DMS79 treated with DMSO at 0.1 percent for 48 hours (cell line): ENCODE results near the gene THAP8.

Source experiments
- DNase-seq: peaks from one replicate; lab custom pipeline; 2025; lab: John Stamatoyannopoulos, UW

THAP8 gene

DNA sequence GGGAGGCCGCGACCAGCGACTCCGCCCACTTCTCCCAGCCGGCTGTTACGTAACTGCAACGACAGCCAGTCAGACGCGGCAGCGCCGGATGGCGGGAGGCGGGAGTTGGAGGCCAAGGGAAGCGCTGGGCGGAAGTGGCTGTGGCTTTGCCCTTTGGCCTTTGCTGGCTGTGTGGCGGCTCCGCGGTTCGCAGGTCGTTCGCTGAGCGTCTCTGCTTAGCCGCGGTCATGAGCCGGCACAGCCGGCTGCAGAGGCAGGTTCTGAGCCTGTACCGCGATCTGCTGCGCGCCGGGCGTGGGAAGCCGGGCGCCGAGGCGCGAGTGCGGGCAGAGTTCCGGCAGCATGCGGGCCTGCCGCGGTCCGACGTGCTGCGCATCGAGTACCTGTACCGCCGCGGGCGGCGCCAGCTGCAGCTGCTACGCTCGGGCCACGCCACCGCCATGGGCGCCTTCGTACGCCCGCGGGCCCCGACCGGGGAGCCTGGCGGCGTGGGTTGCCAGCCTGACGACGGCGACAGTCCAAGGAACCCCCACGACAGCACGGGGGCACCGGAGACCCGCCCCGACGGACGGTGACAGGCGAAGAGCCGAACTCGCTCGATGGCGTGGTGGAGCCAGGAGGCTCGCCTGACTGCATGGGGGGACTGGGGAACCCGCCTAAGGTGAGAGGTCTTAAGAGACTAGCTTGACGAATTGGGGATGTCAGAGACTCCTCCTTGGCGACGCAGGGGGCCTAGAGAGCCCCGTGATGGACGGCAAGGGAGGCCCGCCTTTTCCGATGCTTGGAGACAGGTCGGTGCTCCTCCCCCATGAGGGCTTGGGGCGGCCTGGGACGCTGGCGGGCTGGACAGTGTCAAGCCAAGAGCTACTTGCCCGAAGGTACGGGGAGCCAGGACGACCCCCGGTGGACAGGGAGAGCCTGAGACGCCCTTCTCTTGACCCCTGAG lies 58.8 kb downstream of the THAP8 start, which contains the start of gene SDHAF1:
Gene SDHAF1, plus strand, starts transcription at position 141 of the 946 bp plus-strand sequence. Its CDS starts 87 bp downstream, at position 228.
- peak; percentile 94 for DNase-seq

DNA sequence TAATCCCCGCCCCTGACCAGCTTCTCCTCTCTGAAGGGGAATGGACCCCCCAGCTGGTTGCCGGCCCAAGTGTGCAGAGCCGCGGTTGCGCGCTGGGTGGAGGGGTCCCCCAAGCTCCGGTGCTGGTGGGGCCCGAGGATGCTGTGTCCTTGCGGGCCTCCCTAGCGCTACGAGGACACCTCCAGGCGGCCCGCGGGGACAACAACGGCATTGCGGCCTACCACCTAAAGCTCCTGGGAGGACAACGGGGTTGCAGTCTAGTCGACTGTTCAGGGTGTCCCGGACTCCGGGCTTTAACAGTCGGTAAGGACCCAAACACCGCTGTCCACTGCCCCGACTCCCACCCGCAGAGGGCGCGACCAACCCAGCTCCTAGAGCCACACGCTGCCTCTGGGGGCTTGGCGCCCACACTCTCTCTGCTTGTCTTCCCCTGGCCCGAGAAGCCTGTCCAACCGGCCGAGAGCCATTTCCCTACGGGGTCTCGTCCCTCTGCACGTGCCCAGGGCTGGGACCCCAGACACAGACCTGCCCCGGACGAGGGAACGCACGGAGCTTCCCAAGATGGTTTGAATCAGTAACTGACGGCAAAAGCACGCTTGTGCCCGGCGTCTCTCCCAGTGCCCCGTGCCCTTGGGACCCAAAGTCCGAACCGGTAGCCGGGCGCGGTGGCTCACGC lies 60.0 kb downstream of the THAP8 start:
- DNase-seq, result no peak

DNA sequence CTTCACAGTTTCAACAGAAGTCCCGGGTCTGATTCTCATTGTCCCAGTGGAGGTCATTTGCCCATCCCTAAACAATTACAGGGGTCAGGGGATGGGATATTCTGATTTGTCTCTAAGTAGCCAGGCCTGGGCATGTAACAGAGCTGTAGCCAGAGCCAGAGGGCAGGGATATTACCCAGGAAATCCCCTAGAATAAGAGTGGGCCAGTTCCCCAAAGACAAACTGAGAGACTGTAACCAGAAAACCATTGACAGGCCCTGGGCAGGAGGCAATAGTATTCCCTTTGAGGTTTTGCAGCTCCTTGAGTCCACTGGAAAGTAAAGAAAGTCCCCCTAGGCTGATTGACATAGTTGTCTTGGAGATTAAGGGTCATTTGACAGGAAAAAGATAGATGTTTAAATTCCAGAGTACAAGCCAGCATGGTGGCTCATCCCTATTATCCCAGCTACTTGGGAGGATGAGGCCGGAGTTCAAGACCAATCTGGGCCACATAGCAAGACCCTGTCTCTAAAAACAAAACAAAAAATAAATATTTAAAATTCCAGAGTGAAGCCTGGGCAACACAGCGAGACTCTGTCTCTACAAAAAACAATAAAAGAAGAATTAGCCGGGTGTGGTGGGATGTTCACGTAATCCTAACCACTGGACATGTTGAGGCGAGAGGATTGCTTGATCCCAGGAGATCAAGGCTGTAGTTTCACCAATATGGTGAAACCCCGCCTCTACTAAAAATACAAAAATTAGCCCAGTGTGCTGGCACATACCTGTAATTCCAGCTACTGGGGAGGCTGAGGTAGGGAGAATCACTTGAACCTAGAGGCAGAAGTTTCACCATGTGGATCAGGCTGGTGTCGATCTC lies 60.9 kb downstream of the THAP8 start:
- no peak for DNase-seq

DNA sequence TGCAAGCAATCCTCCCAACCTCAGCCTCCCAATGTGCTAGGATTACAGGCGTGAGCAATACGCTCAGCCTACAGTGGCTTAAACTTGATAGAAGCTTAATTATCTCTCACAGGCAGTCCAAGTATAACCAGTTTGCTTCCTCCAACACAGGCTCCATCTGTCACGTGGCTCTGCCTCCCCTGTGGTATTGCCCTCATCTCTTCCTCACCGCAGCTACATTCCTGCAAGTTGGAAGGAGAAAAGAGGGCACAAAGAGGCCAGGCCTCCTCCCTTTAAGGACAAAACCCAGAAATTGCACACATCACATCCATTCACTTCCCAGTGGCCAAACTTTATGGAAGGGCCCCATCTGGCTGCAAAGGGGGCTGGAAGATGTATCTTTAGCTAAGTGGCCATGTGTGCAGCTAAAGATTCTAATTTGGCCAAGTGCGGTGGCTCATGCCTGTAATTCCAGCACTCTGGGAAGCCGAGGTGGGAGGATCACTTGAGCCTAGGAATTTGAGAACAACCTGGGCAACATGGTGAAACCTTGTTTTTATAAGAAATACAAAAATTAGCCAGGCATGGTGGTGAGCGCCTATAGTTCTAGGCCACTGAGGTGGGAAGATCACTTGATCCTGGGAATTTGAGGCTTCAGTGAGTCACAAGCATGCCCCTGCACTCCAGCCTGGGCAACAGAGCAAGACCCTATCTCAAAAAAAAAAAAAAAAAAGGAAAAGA lies 62.2 kb downstream of the THAP8 start:
- DNase-seq, result no peak

DNA sequence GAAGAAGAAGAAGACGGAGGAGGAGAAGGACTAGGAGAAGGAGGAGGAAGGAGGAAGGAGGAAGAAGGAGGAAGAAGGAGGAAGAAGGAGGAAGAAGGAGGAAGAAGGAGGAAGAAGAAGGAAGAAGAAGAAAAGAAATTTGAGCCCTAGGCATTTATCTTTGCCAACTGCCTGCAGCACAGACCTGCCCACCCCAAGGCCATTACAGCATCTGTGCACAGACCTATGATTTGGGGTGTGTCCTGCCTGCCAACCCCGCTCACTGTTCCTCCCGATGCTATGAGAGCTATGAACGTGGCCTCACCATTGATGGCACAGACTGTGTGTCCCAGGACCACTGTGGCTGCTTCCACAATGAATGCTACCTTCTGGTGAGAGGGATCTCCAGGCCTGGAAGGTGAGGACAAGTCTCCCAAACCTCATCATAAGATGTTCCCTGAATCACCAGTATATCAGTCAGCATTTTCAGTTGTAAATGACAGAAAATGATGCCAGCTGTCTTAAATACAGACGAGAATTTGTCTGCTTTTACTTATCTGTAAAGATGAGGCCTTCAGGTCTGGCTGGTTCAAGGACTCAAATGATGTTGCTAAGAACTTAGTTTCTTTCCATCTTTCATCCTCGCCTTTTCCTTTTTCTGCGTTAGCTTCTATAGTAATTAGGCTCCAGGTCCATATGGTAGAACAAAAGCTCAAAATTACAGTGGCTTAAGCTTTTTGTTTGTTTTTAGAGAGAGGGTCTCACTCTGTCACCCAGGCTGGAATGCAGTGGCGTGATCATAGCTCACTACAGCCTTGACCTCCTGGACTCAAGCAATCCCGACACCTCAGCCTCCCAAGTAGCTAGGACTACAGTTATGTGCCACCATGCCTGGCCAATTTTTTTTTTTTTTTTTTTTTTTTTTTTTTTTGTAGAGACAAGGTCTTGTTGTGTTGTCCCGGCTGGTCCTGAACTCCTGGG lies 63.0 kb downstream of the THAP8 start:
- DNase-seq, result no peak

DNA sequence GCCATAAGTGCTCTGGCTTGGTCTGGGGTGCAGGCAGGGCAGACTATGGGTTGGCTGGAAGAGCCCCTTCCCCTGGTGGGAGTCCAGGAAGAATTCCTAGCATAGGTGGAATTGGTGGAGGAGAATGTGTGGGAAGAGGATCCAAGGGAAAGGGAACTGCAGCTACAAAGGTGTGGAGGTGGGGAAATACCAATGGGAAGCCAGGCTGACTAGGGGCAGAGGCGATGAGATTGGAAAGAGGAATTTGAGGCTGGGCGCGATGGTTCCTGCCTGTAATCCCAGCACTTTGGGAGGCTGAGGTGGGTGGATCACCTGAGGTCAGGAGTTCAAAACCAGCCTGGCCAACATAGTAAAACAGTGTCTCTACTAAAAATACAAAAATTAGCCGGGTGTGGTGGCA lies 63.9 kb downstream of the THAP8 start:
- DNase-seq, result no peak

DNA sequence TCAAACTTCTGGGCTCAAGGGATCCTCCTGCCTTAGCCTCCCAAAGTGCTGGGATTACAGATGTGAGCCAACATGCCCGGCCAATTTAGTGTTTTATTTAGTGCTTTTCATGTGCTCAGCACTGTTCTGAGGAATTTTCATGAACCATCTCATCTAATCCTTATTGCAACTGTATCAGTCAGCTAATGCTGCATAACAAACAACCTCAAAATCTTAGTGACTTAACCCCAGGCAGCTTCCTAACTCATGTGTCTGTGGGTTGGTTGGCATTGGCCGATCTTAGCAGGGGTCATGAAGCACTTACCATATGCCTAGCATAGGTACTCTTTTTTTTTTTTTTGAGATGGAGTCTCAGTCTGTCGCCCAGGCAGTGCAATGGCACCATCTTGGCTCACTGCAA lies 65.3 kb downstream of the THAP8 start:
- no peak for DNase-seq

DNA sequence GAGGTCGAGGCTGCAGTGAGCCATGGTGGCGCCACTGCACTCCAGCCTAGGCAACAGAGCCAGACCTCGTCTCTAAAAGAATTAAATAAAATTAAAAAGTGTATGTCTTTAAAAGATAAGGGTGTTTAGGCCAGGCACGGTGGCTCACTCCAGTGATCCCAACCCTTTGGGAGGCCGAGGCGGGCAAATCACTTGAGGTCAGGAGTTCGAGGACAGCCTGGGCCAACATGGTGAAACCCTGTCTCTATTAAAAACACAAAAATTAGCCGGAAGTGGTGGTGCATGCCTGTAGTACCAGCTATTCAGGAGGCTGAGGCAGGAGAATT lies 66.6 kb downstream of the THAP8 start:
- DNase-seq, result no peak

DNA sequence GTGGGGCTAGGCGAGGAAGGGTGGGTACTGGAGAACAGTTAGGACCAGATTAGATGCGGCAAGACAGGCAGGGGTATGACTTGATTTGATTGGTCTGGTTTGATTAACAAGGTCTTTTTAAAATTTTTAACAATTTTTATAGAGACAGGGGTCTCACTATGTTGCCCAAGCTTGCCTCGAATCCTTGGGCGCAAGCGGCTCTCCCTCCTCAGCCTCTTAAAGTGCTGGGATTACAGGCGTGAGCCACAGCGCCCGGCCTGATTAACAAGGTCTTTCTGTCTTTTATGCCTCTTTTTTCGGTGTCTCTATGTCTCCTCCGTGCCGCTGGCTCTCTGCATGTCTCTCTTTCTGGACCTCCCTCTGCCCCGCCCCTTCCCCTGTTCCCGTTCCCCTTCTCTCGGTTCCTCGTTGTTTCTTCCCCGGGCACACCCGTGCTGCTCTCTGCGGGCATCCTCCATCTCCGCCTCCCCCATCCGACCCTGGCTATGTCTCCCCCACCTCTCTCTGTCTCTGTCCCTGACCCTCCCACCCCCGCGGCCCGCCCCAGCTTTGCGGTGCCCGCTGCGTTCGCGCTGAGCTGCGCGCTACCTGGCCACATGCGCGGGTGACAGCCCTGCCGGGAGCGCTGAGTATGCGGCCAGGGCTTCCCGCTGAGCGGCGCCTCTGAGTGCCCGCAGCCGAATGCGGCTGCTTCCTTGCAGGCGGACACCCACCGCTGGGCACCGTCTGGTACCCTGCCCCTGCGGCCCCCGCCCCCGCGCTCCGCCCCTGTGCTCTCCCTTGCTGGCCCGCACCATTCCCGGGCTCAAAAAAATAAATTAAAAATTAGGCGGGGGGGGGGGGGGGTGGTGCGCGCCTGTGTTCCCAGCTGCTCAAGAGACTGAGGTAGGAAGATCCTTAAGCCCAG lies 67.2 kb downstream of the THAP8 start:
- peak; percentile 36 for DNase-seq

DNA sequence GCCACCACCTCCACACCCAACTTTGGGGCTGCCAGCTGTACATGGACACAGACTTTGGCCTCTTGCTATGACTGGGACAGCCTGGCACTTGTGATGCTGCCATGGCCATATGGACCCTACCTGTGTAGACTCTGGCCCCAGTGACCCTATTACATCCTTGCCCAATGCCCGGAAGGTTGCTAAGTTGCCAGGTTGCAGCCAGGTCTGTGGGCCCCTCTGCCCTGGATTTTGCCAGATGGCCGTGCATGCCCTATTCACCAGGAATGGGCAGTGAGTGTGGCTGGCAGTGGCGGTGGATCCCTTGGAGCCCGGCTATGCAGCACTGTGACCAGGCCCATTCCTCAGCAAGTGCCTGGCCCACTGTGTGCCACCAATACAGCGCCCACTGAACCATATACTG lies 68.0 kb downstream of the THAP8 start:
- DNase-seq, result no peak
